HG03378 (cell line): ENCODE results near the gene LAPTM4A.
"Not testable (repeated sequence)": the region's sequence is repeated elsewhere in the genome, so short reads cannot be mapped to it uniquely, and the experiment has no call there.

ENCODE experiments used
- ATAC-seq: cut with Tn5 transposase; IDR thresholded peaks from one replicate; pipeline ENCODE4 v1.9.1; 2021; ENCODE audit warnings: mild to moderate bottlenecking, moderate library complexity; ENCODE audit not compliant: unreplicated experiment

The LAPTM4A gene

GRCh38 chr2:20052861-20053281 lies 1.4 kb upstream of the LAPTM4A start:
- ATAC-seq: no peak

GRCh38 chr2:20052229-20052851 lies 912 bp upstream of the LAPTM4A start:
- ATAC-seq: no peak

GRCh38 chr2:20050646-20051531 lies 539 bp downstream of the LAPTM4A start:
- ATAC-seq: no peak

- peak; percentile 39 for ATAC-seq
Observed at GRCh38 chr2:20050104-20050645, 1.3 kb downstream of the LAPTM4A start.

- no peak for ATAC-seq
Observed at GRCh38 chr2:20049637-20050036, 1.8 kb downstream of the LAPTM4A start.

GRCh38 chr2:20048488-20049448 lies 2.7 kb downstream of the LAPTM4A start:
- no peak for ATAC-seq

GRCh38 chr2:20045712-20046292 lies 5.6 kb downstream of the LAPTM4A start:
- not testable (repeated sequence) for ATAC-seq

- no peak for ATAC-seq
Observed at GRCh38 chr2:20044778-20045177, 6.7 kb downstream of the LAPTM4A start.

- no peak for ATAC-seq
Observed at GRCh38 chr2:20042531-20042930, 8.9 kb downstream of the LAPTM4A start.

GRCh38 chr2:20040489-20041172 lies 10.8 kb downstream of the LAPTM4A start:
- no peak for ATAC-seq

GRCh38 chr2:20037660-20038059 lies 13.8 kb downstream of the LAPTM4A start:
- ATAC-seq: no peak

- peak; percentile 63 for ATAC-seq
Observed at GRCh38 chr2:20035955-20036666, 15.3 kb downstream of the LAPTM4A start.

GRCh38 chr2:20034821-20035220 lies 16.6 kb downstream of the LAPTM4A start:
- no peak for ATAC-seq

- ATAC-seq: no peak
Observed at GRCh38 chr2:20034218-20034617, 17.2 kb downstream of the LAPTM4A start.

- no peak for ATAC-seq
Observed at GRCh38 chr2:20033322-20033721, 18.1 kb downstream of the LAPTM4A start.

- no peak for ATAC-seq
Observed at GRCh38 chr2:20030224-20030623, 21.2 kb downstream of the LAPTM4A start.

- no peak for ATAC-seq
Observed at GRCh38 chr2:20027705-20028434, 23.6 kb downstream of the LAPTM4A start.

GRCh38 chr2:20027260-20027677 lies 24.2 kb downstream of the LAPTM4A start:
- no peak for ATAC-seq
